Panc1 (cell line): ENCODE results near the gene NKX6-2. TPM values are rescaled to one million over a fixed set of nuclear protein-coding genes. Genes with fewer than 3 reads are reported as not detected.

ENCODE experiments used
- ATAC-seq: fragments of 200-7000 bp; cut with Tn5 transposase; 2 replicates; pipeline ENCODE4 v1.9.1; 2020; ENCODE audit warnings: mild to moderate bottlenecking, moderate library complexity
- BruUV-seq: library from RNA; stranded (reverse); fragments of 400-500 nt; replicated peaks from 2 replicates; lab custom pipeline; 2021; lab: Mats Ljungman, UMichigan
- CTCF ChIA-PET: fragments of 300-600 bp; sonication (Branson Sonifier 250); formaldehyde crosslinking; loops from one replicate; lab custom pipeline; 2022; ENCODE audit warnings: antibody characterized with exemption; lab: Charles Lee
- POLR2A ChIA-PET: fragments of 300-600 bp; sonication (Branson Sonifier 250); formaldehyde crosslinking; loops from one replicate; lab custom pipeline; 2022; ENCODE audit warnings: antibody characterized with exemption; lab: Charles Lee
- DNase-seq: peaks from one replicate; pipeline ENCODE4 v3.0.0-alpha.2; 2010; ENCODE audit warnings: low read depth, low spot score
- H3K27ac ChIP-seq: 2 replicates; pipeline ENCODE4 v1.5.1; 2011; ENCODE audit warnings: mild to moderate bottlenecking, low read length, inconsistent platforms
- H3K27me3 ChIP-seq: fragments of 200-500 bp; sonication (Bioruptor generic); 2 replicates; pipeline ENCODE4 v1.6.0; 2014; ENCODE audit warnings: low read length, inconsistent platforms; ENCODE audit not compliant: control insufficient read depth, insufficient read depth
- H3K36me3 ChIP-seq: fragments of 200-500 bp; sonication (Bioruptor generic); 2 replicates; pipeline ENCODE4 v1.5.1; 2014; ENCODE audit warnings: inconsistent platforms, mild to moderate bottlenecking, low read length, moderate library complexity; ENCODE audit not compliant: control insufficient read depth, insufficient read depth
- H3K4me1 ChIP-seq: 2 replicates; pipeline ENCODE4 v1.5.1; 2011; ENCODE audit warnings: inconsistent platforms, mild to moderate bottlenecking, low read length, moderate library complexity; ENCODE audit not compliant: control insufficient read depth, insufficient read depth
- H3K4me3 ChIP-seq, 2 experiments: 2 replicates each; pipeline ENCODE4 v1.5.1; 2011 to 2012; ENCODE audit warnings: low read depth in 2 of 2, low read length in 2 of 2, mild to moderate bottlenecking in 2 of 2, inconsistent platforms in 1 of 2, moderate library complexity in 1 of 2
- H3K9me3 ChIP-seq: fragments of 200-500 bp; sonication (Bioruptor generic); 2 replicates; pipeline ENCODE4 v1.5.1; 2014; ENCODE audit warnings: low read depth, mild to moderate bottlenecking, inconsistent platforms, low read length, moderate library complexity; ENCODE audit not compliant: control insufficient read depth, insufficient read depth
- CTCF ChIP-seq: fragments of 450-650 bp; IDR thresholded peaks from 2 replicates; pipeline ENCODE4 v1.5.1; 2017; ENCODE audit warnings: mild to moderate bottlenecking
- POLR2AphosphoS5 ChIP-seq: IDR thresholded peaks from 2 replicates; pipeline ENCODE4 v1.6.1; 2012; ENCODE audit warnings: mild to moderate bottlenecking, low read depth, low read length, moderate library complexity
- REST ChIP-seq, 2 experiments: IDR thresholded peaks; 2 replicates each; pipeline ENCODE4 v1.6.1; 2011 to 2012; ENCODE audit warnings: low read depth in 2 of 2, control low read depth in 1 of 2, low read length in 1 of 2, mild to moderate bottlenecking in 1 of 2, moderate library complexity in 1 of 2; ENCODE audit not compliant: insufficient read depth in 1 of 2
- SIN3A ChIP-seq: IDR thresholded peaks from 2 replicates; pipeline ENCODE4 v1.6.1; 2012; ENCODE audit warnings: low read depth, mild to moderate bottlenecking, low read length, moderate library complexity, borderline replicate concordance; ENCODE audit not compliant: insufficient read depth
- TCF7L2 ChIP-seq: IDR thresholded peaks from 2 replicates; pipeline ENCODE4 v1.6.1; 2011; ENCODE audit warnings: mild to moderate bottlenecking, low read depth, low read length, inconsistent platforms
- in situ Hi-C: cut with HindIII; loops from 2 replicates; pipeline ENCODE4 v1.10.0; 2016; ENCODE audit warnings: low sequenced_read_pairs, low pct_unique_long_range_greater_than_20kb
- intact Hi-C: fragments of 100-400 bp; cut with micrococcal nuclease; formaldehyde crosslinking; loops from one replicate; pipeline ENCODE4 v1.10.0; 2022; ENCODE audit not compliant: unreplicated experiment
- total RNA-seq: library from RNA; stranded (reverse); gene quantifications from one replicate; pipeline ENCODE4 v1.2.1, GENCODE V29; 2021; ENCODE audit not compliant: unreplicated experiment

NKX6-2 gene
- total RNA-seq, 1 experiment from 2014 or later, result 1.6 TPM

- no peak for TF ChIP-seq REST (IDR thresholded peaks at IDR 0.05; ENCODE audit: insufficient read depth in 1 of 2, low read depth in 2 of 2, low read length in 1 of 2)
- no peak for TF ChIP-seq POLR2AphosphoS5
- no peak for TF ChIP-seq SIN3A
- TF ChIP-seq CTCF, result no peak
- TF ChIP-seq TCF7L2, result no peak
- CTCF ChIA-PET, result no interaction called here
- no peaks in the 10 kb centered on the region for H3K9me3 ChIP-seq
- intact Hi-C loops, result no loop called here
- H3K36me3 ChIP-seq, result no peaks in the 10 kb centered on the region
- in situ Hi-C loops, result no loop called here
- no TSS peak for BruUV-seq
- no peak for DNase-seq
- no peaks in the 10 kb centered on the region for H3K27me3 ChIP-seq
- ATAC-seq, result no peak
- no peak overlapping the region for H3K4me3 ChIP-seq
- POLR2A ChIA-PET, result no interaction called here
- H3K4me1 ChIP-seq, result no peaks in the 10 kb centered on the region
- no peak overlapping the region for H3K27ac ChIP-seq
Measured at GRCh38 chr10:132735923-132736391, 50.0 kb downstream of the NKX6-2 start.

- ChIA-PET POLR2A (no interaction called here), CTCF (no interaction called here)
- H3K4me1 ChIP-seq, result no peaks in the 10 kb centered on the region
- no peaks in the 10 kb centered on the region for H3K36me3 ChIP-seq
- H3K9me3 ChIP-seq, result no peaks in the 10 kb centered on the region
- H3K27ac ChIP-seq, result no peak overlapping the region
- BruUV-seq, result no TSS peak
- intact Hi-C loops, result no loop called here
- no peak for ATAC-seq
- in situ Hi-C loops, result no loop called here
- DNase-seq, result no peak
- H3K27me3 ChIP-seq, result no peaks in the 10 kb centered on the region
- H3K4me3 ChIP-seq, result no peak overlapping the region
- no peak for TF ChIP-seq POLR2AphosphoS5
- no peak for TF ChIP-seq REST (IDR thresholded peaks at IDR 0.05; ENCODE audit: insufficient read depth in 1 of 2, low read depth in 2 of 2, low read length in 1 of 2)
- no peak for TF ChIP-seq SIN3A
- no peak for TF ChIP-seq CTCF
- no peak for TF ChIP-seq TCF7L2
Measured at GRCh38 chr10:132735341-132735775, 50.6 kb downstream of the NKX6-2 start.
